Measurements from ENCODE around the gene PFKL.

Gene PFKL
- 97.9 to 235 (median 149) reads per million in 9 experiments for total RNA-seq

GRCh38 chr21:44299458-44300261 is at the start of gene PFKL:
PFKL (plus strand) TSS chr21:44300053; CDS start chr21:44300106, 53 bp downstream.
- H3K27ac Mint-ChIP-seq: peak within 1 kb of the TSS; percentile 79 to 86
- peaks cover 37 to 42% of the 10 kb centered on the region in 2 donors for H3K4me1 Mint-ChIP-seq (ENCODE audit: low read depth in 2 of 2)

DNA sequence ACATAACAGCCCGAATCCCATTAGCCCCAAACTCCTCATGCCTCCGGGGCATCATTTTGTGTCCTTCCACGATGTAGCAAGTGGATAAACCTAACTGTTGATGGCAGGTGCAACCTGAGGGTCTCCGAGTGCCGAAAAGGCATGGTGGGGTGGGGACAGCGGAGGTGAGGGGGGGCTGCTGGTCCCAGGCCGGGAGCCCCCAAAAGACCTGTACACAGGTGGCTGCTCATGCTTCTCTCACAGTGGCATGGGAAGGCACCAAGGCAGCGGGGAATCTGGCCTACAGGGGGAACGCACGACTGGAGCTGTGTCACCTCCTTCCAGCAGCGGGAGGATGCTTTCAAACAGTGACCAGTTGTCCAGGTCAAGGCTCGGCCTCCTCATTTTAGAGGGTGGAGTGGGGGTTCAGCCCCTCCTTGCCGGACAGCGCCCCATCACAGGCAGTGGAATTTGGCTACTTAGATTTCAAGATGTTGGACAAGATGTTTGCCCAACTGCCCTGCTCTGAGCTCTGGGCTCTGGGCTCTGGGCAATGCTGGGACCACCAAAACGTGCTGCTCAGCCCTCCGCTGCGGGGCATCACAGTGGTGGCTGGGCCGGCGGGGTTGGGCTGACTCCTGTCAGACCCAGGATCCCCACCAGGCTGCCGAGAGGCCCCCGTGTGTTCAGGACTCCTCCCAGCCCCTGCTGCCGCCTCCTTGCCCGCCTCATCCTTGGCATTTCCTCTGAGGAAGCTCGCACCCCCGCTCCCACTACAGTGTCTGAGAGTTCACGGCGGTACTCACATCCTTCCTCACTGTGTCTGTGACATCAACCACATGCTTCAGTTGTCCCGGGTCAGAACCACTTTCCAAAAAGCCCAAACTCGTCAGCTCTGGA is 45.8 kb upstream of the PFKL start:
- Mint-ChIP-seq H3K4me3 (no peak overlapping the region), H3K27ac (peak overlapping the region in 1 of 2 donors; percentile 75), H3K36me3 (ENCODE audit: insufficient read depth) (no peaks in the 10 kb centered on the region), H3K9me3 (no peaks in the 10 kb centered on the region), H3K4me1 (ENCODE audit: low read depth in 2 of 2) (no peaks in the 10 kb centered on the region), H3K27me3 (peaks cover 7 to 32% of the 10 kb centered on the region in 2 donors)
- DNase-seq: no peak
- no peak for ATAC-seq (replicated peaks)

More at GRCh38 chr21:44299458-44300261, at the start of gene PFKL:
- DNase-seq (peak; percentile 34 to 39 (median 35)), ATAC-seq (replicated peaks) (peak; percentile 55)
- Mint-ChIP-seq H3K4me3 (peak within 1 kb of the TSS; percentile 80 to 83), H3K27me3 (no peaks in the 10 kb centered on the region), H3K36me3 (ENCODE audit: insufficient read depth) (peaks cover 16% of the 10 kb centered on the region), H3K9me3 (no peaks in the 10 kb centered on the region)

GRCh38 chr21:44255511-44255981 is 44.3 kb upstream of the PFKL start:
- H3K36me3 Mint-ChIP-seq (ENCODE audit: insufficient read depth): peaks cover 2% of the 10 kb centered on the region
- no peaks in the 10 kb centered on the region for H3K9me3 Mint-ChIP-seq
- DNase-seq: no peak
- H3K27ac Mint-ChIP-seq: peak overlapping the region in 1 of 2 donors; percentile 75
- H3K27me3 Mint-ChIP-seq: peaks cover 7 to 32% of the 10 kb centered on the region in 2 donors
- ATAC-seq (replicated peaks): no peak
- H3K4me1 Mint-ChIP-seq (ENCODE audit: low read depth in 2 of 2): no peaks in the 10 kb centered on the region
- H3K4me3 Mint-ChIP-seq: no peak overlapping the region

DNA sequence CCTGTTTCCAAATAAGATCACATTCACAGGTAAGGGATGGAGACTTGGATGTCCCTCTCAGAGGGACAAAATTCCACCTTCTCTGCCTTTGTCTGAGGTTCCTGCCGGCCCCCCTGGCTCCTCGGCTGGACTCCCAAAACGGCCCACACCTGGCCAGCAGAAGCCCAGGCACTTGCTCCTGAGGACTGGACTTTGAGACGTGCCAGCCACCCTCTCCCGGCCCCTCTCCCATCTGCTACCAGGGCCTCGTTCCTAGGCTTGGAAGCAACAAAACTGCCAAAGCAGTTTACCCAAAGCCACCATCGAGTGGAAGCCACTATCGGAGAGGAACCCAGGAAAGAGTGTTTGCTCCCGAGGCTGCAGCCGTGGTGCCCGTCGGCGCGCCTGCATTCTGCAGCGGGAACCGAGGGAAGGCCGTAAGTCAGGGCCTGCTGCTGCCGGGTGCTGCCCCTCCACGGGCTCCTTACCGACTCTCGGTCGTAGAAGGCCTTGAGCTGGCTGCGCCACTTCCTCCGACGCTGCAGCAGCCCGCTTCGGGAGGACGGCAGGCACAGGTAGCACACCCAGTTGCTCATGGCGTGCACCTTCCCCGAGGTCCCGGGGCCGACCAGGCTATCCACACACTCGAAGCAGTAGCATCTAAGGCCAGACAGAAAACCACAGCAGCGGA is 41.7 kb upstream of the PFKL start:
- Mint-ChIP-seq H3K36me3 (ENCODE audit: insufficient read depth) (peaks cover 2% of the 10 kb centered on the region), H3K4me3 (no peak overlapping the region), H3K9me3 (no peaks in the 10 kb centered on the region), H3K27me3 (peaks cover 7 to 32% of the 10 kb centered on the region in 2 donors), H3K27ac (no peak overlapping the region), H3K4me1 (ENCODE audit: low read depth in 2 of 2) (no peaks in the 10 kb centered on the region)
- DNase-seq (no peak), ATAC-seq (replicated peaks) (no peak)

DNA sequence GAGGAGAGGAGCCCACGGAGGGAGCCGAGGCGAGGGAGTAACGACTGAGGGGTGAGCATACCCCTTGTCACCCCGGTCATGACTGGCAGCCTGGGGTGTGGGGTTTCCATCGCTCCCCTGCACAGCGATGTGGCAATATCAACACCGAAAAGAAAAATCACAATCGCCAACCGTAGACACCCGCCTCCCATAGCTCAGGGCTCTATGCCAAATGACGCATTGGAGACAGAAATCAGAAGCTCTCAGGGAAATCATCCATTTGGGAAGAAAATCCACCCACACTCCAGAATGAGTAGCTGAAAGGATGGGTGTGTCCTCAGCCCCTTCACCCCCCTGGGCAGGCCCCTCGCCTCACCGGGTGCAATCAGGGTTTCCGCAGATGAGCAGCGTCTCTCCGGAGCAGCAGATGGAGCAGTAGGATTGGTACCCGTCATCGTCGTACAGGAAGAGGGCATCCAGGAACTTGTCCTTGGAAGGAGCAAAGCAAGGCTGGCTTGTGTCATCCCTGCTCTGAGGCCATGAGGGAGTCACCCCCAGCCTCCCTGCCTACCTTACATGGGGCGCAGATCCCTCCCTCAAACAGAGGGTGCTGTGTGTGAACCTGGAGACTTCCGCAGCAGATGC is 40.7 kb upstream of the PFKL start:
- DNase-seq (no peak), ATAC-seq (replicated peaks) (no peak)
- H3K27me3 Mint-ChIP-seq: peaks cover 0 to 25% of the 10 kb centered on the region in 2 donors
- H3K9me3 Mint-ChIP-seq: no peaks in the 10 kb centered on the region
- H3K27ac Mint-ChIP-seq: no peak overlapping the region
- H3K36me3 Mint-ChIP-seq (ENCODE audit: insufficient read depth): peaks cover 2% of the 10 kb centered on the region
- H3K4me3 Mint-ChIP-seq: no peak overlapping the region
- no peaks in the 10 kb centered on the region for H3K4me1 Mint-ChIP-seq (ENCODE audit: low read depth in 2 of 2)

GRCh38 chr21:44260066-44260465 is 39.8 kb upstream of the PFKL start:
- Mint-ChIP-seq H3K9me3 (no peaks in the 10 kb centered on the region), H3K27me3 (peaks cover 0 to 16% of the 10 kb centered on the region in 2 donors), H3K36me3 (ENCODE audit: insufficient read depth) (peaks cover 2% of the 10 kb centered on the region), H3K4me3 (no peak overlapping the region), H3K27ac (no peak overlapping the region), H3K4me1 (ENCODE audit: low read depth in 2 of 2) (no peaks in the 10 kb centered on the region)
- ATAC-seq (replicated peaks): no peak
- DNase-seq: no peak

DNA sequence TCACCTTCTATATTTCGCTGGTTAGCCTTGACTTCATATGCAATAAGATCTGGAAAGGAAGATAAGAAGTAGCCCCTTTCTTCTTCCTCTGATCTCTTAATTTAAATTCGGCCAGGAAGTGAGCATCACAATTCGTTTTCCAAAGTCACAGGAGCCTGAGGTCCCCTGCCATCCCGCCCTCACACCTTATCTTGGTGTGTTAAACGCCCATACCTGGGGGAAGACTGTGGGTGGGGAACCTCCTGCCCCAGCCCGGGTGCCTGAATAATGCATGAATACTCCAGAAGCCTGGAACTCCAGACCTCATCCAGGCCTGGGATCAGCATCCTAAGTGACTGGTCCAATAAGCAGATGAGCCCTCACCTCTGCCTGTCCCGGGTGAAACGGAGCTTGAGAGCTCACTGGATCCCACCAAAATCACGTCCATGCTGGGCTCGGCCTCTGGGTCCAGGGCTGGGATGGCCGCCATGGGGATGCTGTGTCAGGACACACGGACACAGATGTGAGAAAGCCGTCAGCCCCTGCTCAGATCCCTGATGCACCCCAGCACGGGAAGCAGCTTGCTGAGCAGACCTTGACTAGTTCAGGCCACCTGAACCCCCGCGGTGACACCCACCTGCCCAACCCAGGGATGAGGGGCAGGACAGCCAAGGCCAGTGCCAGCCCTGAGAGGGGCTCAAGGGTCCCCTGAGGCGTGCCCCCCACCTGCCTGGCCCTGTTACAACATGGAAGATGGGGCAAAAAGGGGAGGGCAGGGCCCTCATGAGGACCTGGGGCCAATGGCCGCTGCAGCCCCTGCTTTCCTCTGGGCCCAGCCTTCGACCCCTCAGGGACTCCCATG is 38.8 kb upstream of the PFKL start:
- H3K27me3 Mint-ChIP-seq: peaks cover 0 to 10% of the 10 kb centered on the region in 2 donors
- H3K4me1 Mint-ChIP-seq (ENCODE audit: low read depth in 2 of 2): no peaks in the 10 kb centered on the region
- H3K9me3 Mint-ChIP-seq: no peaks in the 10 kb centered on the region
- ATAC-seq (replicated peaks) (no peak), DNase-seq (no peak)
- H3K36me3 Mint-ChIP-seq (ENCODE audit: insufficient read depth): peaks cover 2% of the 10 kb centered on the region
- H3K4me3 Mint-ChIP-seq: no peak overlapping the region
- peak overlapping the region; percentile 35 for H3K27ac Mint-ChIP-seq

DNA sequence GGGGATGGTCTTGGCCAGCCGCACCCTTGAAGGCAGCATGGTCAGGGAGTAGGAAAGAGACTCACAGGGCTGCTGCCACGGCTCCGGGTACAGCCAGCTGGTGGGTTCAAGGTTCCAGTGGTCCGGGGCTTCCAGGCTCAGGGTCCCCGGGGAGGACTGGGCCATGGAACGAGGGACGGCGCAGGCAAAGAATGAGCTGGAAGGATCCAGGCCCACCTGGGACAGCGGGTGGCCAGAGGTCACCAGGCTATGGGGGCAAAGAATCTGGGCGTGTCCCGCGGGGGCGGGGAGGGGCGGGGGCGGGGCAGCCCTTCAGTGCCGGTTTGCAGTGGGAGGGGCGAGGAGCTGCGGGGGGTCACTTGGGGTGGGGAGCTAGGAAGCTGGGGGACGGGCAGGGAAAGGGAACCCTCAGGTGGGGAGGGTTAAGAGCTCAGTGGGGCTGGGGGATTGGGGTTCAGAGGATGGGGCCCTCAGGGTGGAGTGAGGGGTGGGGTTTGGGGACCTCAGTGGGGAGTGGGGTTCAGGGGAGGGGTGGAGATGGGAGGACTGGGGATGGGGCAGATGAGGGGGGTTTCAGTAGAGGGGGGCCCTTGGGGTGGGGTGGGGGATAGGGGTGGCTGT is 38.1 kb upstream of the PFKL start, which contains the start of gene DNMT3L:
Gene DNMT3L, minus strand, starts transcription at position 223 of the 621 bp plus-strand sequence. CDS start 638 bp downstream, outside the sequence.
- Mint-ChIP-seq H3K27ac (peak within 1 kb of the TSS; percentile 35), H3K4me1 (ENCODE audit: low read depth in 2 of 2) (no peaks in the 10 kb centered on the region), H3K9me3 (no peaks in the 10 kb centered on the region), H3K27me3 (peaks cover 0 to 10% of the 10 kb centered on the region in 2 donors), H3K4me3 (no peak within 1 kb of the TSS), H3K36me3 (ENCODE audit: insufficient read depth) (peaks cover 2% of the 10 kb centered on the region)
- no peak for ATAC-seq (replicated peaks)
- no peak for DNase-seq

DNA sequence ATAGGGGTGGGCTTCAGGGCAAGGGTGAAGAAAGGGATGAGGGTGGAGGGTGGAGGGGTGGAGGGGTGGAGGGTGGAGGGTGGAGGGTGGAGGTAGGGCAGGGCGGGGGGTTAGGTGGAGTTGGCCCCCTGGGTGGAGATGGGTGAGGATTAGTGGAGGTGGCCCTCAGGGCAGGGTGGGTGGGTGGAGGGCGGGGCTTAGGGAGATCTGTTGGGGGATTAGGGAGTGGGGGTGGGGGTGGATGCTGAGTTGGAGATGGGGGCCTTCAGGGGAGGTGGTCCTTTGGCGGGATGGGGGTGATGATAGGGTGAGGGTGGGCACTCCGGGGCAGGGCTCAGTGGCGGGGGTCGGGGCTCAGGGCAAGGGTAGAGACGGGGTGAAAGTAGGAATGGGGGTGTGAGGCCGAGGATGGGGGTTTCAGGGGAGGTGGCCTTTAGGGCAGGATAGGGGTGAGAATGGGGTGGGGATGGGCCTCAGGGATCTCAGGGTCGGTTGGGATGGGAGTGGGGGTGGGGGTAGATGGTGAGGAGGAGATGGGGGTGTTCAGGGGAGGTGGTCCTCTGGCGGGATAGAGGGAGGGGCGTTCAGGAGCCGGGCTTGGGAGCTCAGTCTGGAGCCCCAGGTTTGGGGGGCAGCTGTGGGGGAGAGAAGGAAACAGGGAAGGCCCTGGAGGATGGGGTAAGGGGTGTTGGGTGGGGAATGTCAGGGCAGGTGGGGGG is 37.4 kb upstream of the PFKL start:
- no peak for DNase-seq
- no peak for ATAC-seq (replicated peaks)
- no peak overlapping the region for H3K4me3 Mint-ChIP-seq
- H3K9me3 Mint-ChIP-seq: no peaks in the 10 kb centered on the region
- H3K4me1 Mint-ChIP-seq (ENCODE audit: low read depth in 2 of 2): no peaks in the 10 kb centered on the region
- peaks cover 2% of the 10 kb centered on the region for H3K36me3 Mint-ChIP-seq (ENCODE audit: insufficient read depth)
- H3K27me3 Mint-ChIP-seq: peaks cover 0 to 10% of the 10 kb centered on the region in 2 donors
- H3K27ac Mint-ChIP-seq: no peak overlapping the region

DNA sequence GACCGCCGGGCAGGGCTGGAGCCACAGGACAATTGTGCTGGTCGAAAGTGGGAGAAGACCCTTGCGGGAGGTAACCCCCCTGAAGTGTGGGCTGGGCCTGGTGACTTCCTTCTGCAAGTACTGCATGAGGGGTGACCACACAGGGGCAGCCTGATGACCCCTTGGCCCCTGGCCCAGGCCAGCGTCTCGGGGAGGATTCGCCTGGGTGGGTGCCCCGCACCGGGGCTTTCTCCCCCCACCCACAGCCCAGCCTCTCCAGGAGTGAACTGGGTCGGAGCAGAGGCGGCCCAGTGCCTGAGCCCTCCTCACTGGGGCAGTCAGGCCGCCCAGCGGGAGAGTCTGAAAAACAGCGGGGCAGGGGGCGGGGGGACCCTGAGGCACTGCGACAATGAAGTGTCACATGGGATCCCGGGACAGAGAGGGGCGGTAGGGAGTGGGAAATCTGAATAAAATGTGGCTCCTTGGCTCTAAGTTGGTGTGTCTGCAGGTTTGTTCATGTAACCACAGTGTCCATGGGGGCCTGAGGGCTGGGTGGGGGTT is 36.6 kb upstream of the PFKL start:
- peaks cover 0 to 4% of the 10 kb centered on the region in 2 donors for H3K27me3 Mint-ChIP-seq
- H3K36me3 Mint-ChIP-seq (ENCODE audit: insufficient read depth): peaks cover 2% of the 10 kb centered on the region

GRCh38 chr21:44263768-44264167 is 36.1 kb upstream of the PFKL start:
- ATAC-seq (replicated peaks): no peak
- Mint-ChIP-seq H3K4me3 (no peak overlapping the region), H3K36me3 (ENCODE audit: insufficient read depth) (peaks cover 2% of the 10 kb centered on the region), H3K27me3 (no peaks in the 10 kb centered on the region), H3K4me1 (ENCODE audit: low read depth in 2 of 2) (no peaks in the 10 kb centered on the region), H3K9me3 (no peaks in the 10 kb centered on the region), H3K27ac (no peak overlapping the region)
- no peak for DNase-seq

More for the DNA sequence above, 36.6 kb upstream of the PFKL start:
- no peaks in the 10 kb centered on the region for H3K9me3 Mint-ChIP-seq
- no peaks in the 10 kb centered on the region for H3K4me1 Mint-ChIP-seq (ENCODE audit: low read depth in 2 of 2)
- H3K4me3 Mint-ChIP-seq: no peak overlapping the region
- no peak for ATAC-seq (replicated peaks)
- H3K27ac Mint-ChIP-seq: no peak overlapping the region
- DNase-seq: no peak

Data from effector memory CD8-positive, alpha-beta T cell (primary cell).